Measurements from ENCODE around the gene APLNR. TPM values are rescaled to one million over a fixed set of nuclear protein-coding genes. Genes with fewer than 3 reads are reported as not detected.

The APLNR gene
- total and polyA plus RNA-seq, 2 of the 8 experiments (the other 6 are each of a cell fraction or from before 2014, with no cell fraction given), result 0.80 TPM; not detected in 1

GRCh38 chr11:57233702-57234101 lies 3.3 kb downstream of the APLNR start:
- H2BK12ac ChIP-seq (ENCODE audit: low read depth, low read length), result no peak overlapping the region
- H2BK15ac ChIP-seq (ENCODE audit: low read length), result no peak overlapping the region
- no peak overlapping the region for H2BK120ac ChIP-seq (replicated peaks; ENCODE audit: low read depth, low read length)
- no peak overlapping the region for H3K4me2 ChIP-seq (ENCODE audit: insufficient read depth in 1 of 2, low read depth in 2 of 2, low read length in 2 of 2)
- no peak overlapping the region for H3K27ac ChIP-seq (ENCODE audit: low read depth, low read length)
- no peak overlapping the region for H2BK20ac ChIP-seq (ENCODE audit: low read length)
- no peak overlapping the region for H3K18ac ChIP-seq (ENCODE audit: extremely low read depth, low read length)
- H3K56ac ChIP-seq (replicated peaks; ENCODE audit: insufficient read length, low read depth, low read length), result no peak overlapping the region
- no peak overlapping the region for H3K23ac ChIP-seq (ENCODE audit: insufficient read length)
- H2AK5ac ChIP-seq (ENCODE audit: low read depth, low read length), result no peak overlapping the region
- H2BK5ac ChIP-seq (ENCODE audit: low read depth, low read length), result no peak overlapping the region; the same call in 1 of the 2 replicates
- H3K4me1 ChIP-seq (replicated peaks in 1 of 4; ENCODE audit: control insufficient read depth in 3 of 4, insufficient read depth in 4 of 4, low read length in 3 of 4), result peaks cover 0 to 6% (median 1%) of the 10 kb centered on the region in 4 experiments; a peak in 4 of 7 replicates
- WGBS, 2 experiments (ENCODE audit: extremely low coverage in 1 of 2, insufficient coverage in 1 of 2, insufficient read length in 1 of 2, insufficient replicate concordance in 2 of 2, low coverage in 1 of 2, low lambda C conversion rate in 2 of 2, missing lambda C conversion rate in 1 of 2), result 91% methylated on average over 5 of the region's 5 CpGs; no CpG with 5 or more reads in 1 of the 2 experiments
- no peak overlapping the region for H3K14ac ChIP-seq (ENCODE audit: insufficient read length)
- H4K20me1 ChIP-seq (replicated peaks in 1 of 2; ENCODE audit: control insufficient read depth in 1 of 2, insufficient read depth in 2 of 2, low read length in 2 of 2), result no peaks in the 10 kb centered on the region
- H3K9me3 ChIP-seq (ENCODE audit: insufficient read depth in 2 of 2, low read depth in 1 of 2, low read length in 1 of 2), result no peaks in the 10 kb centered on the region
- H3K9ac ChIP-seq (replicated peaks in 1 of 4; ENCODE audit: extremely low read depth in 1 of 4, low read depth in 3 of 4, low read length in 3 of 4), result no peak overlapping the region
- no peak for FAIRE-seq
- H3K4ac ChIP-seq (replicated peaks; ENCODE audit: insufficient read length, low read depth, low read length), result no peak overlapping the region
- no peaks in the 10 kb centered on the region for H3K79me2 ChIP-seq (ENCODE audit: control insufficient read depth in 1 of 2, insufficient read depth in 2 of 2, low read length in 2 of 2)
- DNase-seq (ENCODE audit: low read depth in 1 of 2, low spot score in 2 of 2), result no peak
- CTCF ChIA-PET (ENCODE audit: partially characterized antibody), result interaction anchor here (0.6 to 33.7 kb wide), 6 partner anchors 12 to 481 kb away, joined by 3 to 942 read pairs (median 4); no protein-coding TSS in a partner anchor
- no peak overlapping the region for H4K5ac ChIP-seq (ENCODE audit: insufficient read length, low read depth, low read length)
- H3K36me3 ChIP-seq (ENCODE audit: control insufficient read depth in 2 of 4, insufficient read depth in 4 of 4, low read length in 3 of 4), result no peaks in the 10 kb centered on the region
- no peaks in the 10 kb centered on the region; a peak in 3 of 7 replicates for H3K27me3 ChIP-seq (replicated peaks in 1 of 4; ENCODE audit: control insufficient read depth in 3 of 4, extremely low read depth in 1 of 4, insufficient read depth in 3 of 4, low read length in 3 of 4)
- no peaks in the 10 kb centered on the region for H3K79me1 ChIP-seq (ENCODE audit: low read depth, low read length)
- H4K8ac ChIP-seq (ENCODE audit: extremely low read depth, insufficient read depth, low read length), result 0 out of 2 replicates have a peak overlapping the region, but pooled peaks have one; percentile 4
- H3K4me3 ChIP-seq (ENCODE audit: extremely low read depth in 1 of 4, insufficient read depth in 2 of 4, low read depth in 3 of 4, low read length in 4 of 4), result no peak overlapping the region
- no peak overlapping the region for H4K91ac ChIP-seq (replicated peaks; ENCODE audit: insufficient read length, low read length)
- H2AFZ ChIP-seq (ENCODE audit: low read length), result no peak overlapping the region
- peaks cover 2% of the 10 kb centered on the region; the same call in 1 of the 2 replicates for H3K23me2 ChIP-seq (ENCODE audit: low read depth, low read length)
- POLR2A ChIA-PET (ENCODE audit: partially characterized antibody), result interaction anchor here (0.6 kb wide), 1 partner anchor 42 kb away, joined by 3 read pairs; no protein-coding TSS in a partner anchor
- TF ChIP-seq GABPA (IDR thresholded peaks at IDR 0.05; ENCODE audit: borderline replicate concordance, insufficient read depth, low read length), result no peak
- TF ChIP-seq SRF (IDR thresholded peaks at IDR 0.05; ENCODE audit: low read depth, low read length), result no peak
- no peak for TF ChIP-seq KDM1A (IDR thresholded peaks at IDR 0.05; ENCODE audit: borderline replicate concordance, low read length)
- TF ChIP-seq RXRA (IDR thresholded peaks at IDR 0.05; ENCODE audit: insufficient read depth, low read depth, low read length), result no peak
- TF ChIP-seq BACH1 (IDR thresholded peaks at IDR 0.05; ENCODE audit: low read length), result no peak
- no peak for TF ChIP-seq JUN (IDR thresholded peaks at IDR 0.05; ENCODE audit: low read depth, low read length)
- no peak for TF ChIP-seq SIRT6 (IDR thresholded peaks at IDR 0.05; ENCODE audit: low read length)
- no peak for TF ChIP-seq ATF3 (IDR thresholded peaks at IDR 0.05; ENCODE audit: insufficient read depth, low read depth, low read length)
